SK-N-SH (cell line): ENCODE measurements around the gene MCC. TPM values are rescaled to one million over a fixed set of nuclear protein-coding genes. Genes with fewer than 3 reads are reported as not detected.

Source experiments
- CTCF ChIA-PET: fragments of 300-600, 350-600 bp; formaldehyde crosslinking; extraction: SDS; loops from one replicate; lab custom pipeline; 2021; lab: Yijun Ruan, JAX
- POLR2A ChIA-PET: fragments of 350-600 bp; sonication (Branson Sonifier 250); formaldehyde crosslinking; extraction: SDS; loops from one replicate; lab custom pipeline; 2020; ENCODE audit warnings: antibody characterized with exemption, inconsistent platforms; lab: Yijun Ruan, JAX
- DNase-seq: peaks from one replicate; pipeline ENCODE4 v3.0.0; 2012
- H2AFZ ChIP-seq: fragments of 200-600 bp; sonication (generic); 2 replicates; pipeline ENCODE4 v1.8.1; 2016; ENCODE audit warnings: antibody characterized with exemption, mild to moderate bottlenecking, low read depth
- H3F3A ChIP-seq: fragments of 200-600 bp; sonication (generic); replicated peaks from 2 replicates; pipeline ENCODE3; 2016; ENCODE audit warnings: antibody characterized with exemption, mild to moderate bottlenecking; ENCODE audit not compliant: insufficient read depth
- H3K27ac ChIP-seq, 2 experiments: fragments of 200-500 bp in 1 of 2; fragments of 200-600 bp in 1 of 2; sonication (Bioruptor generic) in 1 of 2; sonication (generic), shearing (Covaris generic) in 1 of 2; 2 replicates each; pipeline versions ENCODE4 v1.5.1 to v1.6.1; 2014 to 2016; ENCODE audit warnings: low read depth in 2 of 2, inconsistent platforms in 1 of 2, low read length in 1 of 2, mild to moderate bottlenecking in 1 of 2, mixed read lengths in 1 of 2
- H3K27me3 ChIP-seq: fragments of 200-600 bp; sonication (generic), shearing (Covaris generic); 2 replicates; pipeline ENCODE4 v1.6.1; 2016; ENCODE audit warnings: mixed run types; ENCODE audit not compliant: insufficient read depth
- H3K36me3 ChIP-seq, 2 experiments: fragments of 200-500 bp in 1 of 2; fragments of 200-600 bp in 1 of 2; sonication (Bioruptor generic) in 1 of 2; sonication (generic) in 1 of 2; replicated peaks in 1 of 2; 2 replicates each; pipeline versions ENCODE3 to v1.5.1; 2014 to 2016; ENCODE audit warnings: low read length in 1 of 2, mild to moderate bottlenecking in 1 of 2; ENCODE audit not compliant: insufficient read depth in 2 of 2, control insufficient read depth in 1 of 2
- H3K4me1 ChIP-seq, 2 experiments: fragments of 200-500 bp in 1 of 2; fragments of 200-600 bp in 1 of 2; sonication (Bioruptor generic) in 1 of 2; sonication (generic), shearing (Covaris generic) in 1 of 2; 2 replicates each; pipeline versions ENCODE4 v1.5.1 to v1.6.1; 2014 to 2016; ENCODE audit warnings: low read depth in 1 of 2, low read length in 1 of 2, mixed run types in 1 of 2; ENCODE audit not compliant: insufficient read depth in 2 of 2, control insufficient read depth in 1 of 2
- H3K4me2 ChIP-seq: fragments of 200-600 bp; sonication (generic), shearing (Covaris generic); 2 replicates; pipeline ENCODE4 v1.6.1; 2017; ENCODE audit warnings: mixed run types
- H3K4me3 ChIP-seq, 2 experiments: fragments of 200-500 bp in 1 of 2; fragments of 200-600 bp in 1 of 2; sonication (Bioruptor generic) in 1 of 2; sonication (generic), shearing (Covaris generic) in 1 of 2; 2 replicates each; pipeline versions ENCODE4 v1.5.1 to v1.8.1; 2014 to 2016; ENCODE audit warnings: low read depth in 2 of 2, inconsistent platforms in 1 of 2, low read length in 1 of 2, mild to moderate bottlenecking in 1 of 2, mixed read lengths in 1 of 2, moderate library complexity in 1 of 2
- H3K79me2 ChIP-seq: fragments of 200-600 bp; sonication (generic); 2 replicates; pipeline ENCODE4 v1.8.1; 2017; ENCODE audit warnings: mild to moderate bottlenecking; ENCODE audit not compliant: insufficient read depth
- H3K9ac ChIP-seq: fragments of 200-600 bp; sonication (generic); 2 replicates; pipeline ENCODE4 v1.6.1; 2017; ENCODE audit warnings: mixed run types
- H3K9me2 ChIP-seq: fragments of 200-600 bp; sonication (generic); 2 replicates; pipeline ENCODE4 v1.6.1; 2017; ENCODE audit warnings: mixed run types
- H3K9me3 ChIP-seq: fragments of 200-600 bp; sonication (generic); 2 replicates; pipeline ENCODE4 v1.6.1; 2017; ENCODE audit warnings: mixed run types, mild to moderate bottlenecking, moderate library complexity
- H4K20me1 ChIP-seq: fragments of 200-600 bp; sonication (generic); 2 replicates; pipeline ENCODE4 v1.6.1; 2017; ENCODE audit warnings: mild to moderate bottlenecking, mixed run types; ENCODE audit not compliant: insufficient read depth
- CTCF ChIP-seq: fragments of 200-600 bp; sonication (generic); IDR thresholded peaks from 2 replicates; pipeline ENCODE4 v1.6.1; 2017; ENCODE audit warnings: antibody characterized with exemption, mild to moderate bottlenecking, moderate library complexity
- ELF1 ChIP-seq: IDR thresholded peaks from 2 replicates; pipeline ENCODE4 v1.4.0; 2012
- EZH2phosphoT487 ChIP-seq: fragments of 200-600 bp; sonication (generic); IDR thresholded peaks from 2 replicates; pipeline ENCODE4 v1.6.1; 2017; ENCODE audit warnings: low read depth, mixed run types, mild to moderate bottlenecking, antibody characterized with exemption, moderate library complexity, borderline replicate concordance
- FOSL2 ChIP-seq: IDR thresholded peaks from 2 replicates; pipeline ENCODE4 v1.4.0; 2012; ENCODE audit warnings: low read depth, mild to moderate bottlenecking, moderate library complexity, borderline replicate concordance
- FOXJ3 ChIP-seq: sonication (generic); formaldehyde crosslinking; IDR thresholded peaks from 2 replicates; pipeline ENCODE4 v1.5.1; 2020; ENCODE audit warnings: mild to moderate bottlenecking, missing genetic modification reagents
- GATA2 ChIP-seq: sonication (generic); formaldehyde crosslinking; IDR thresholded peaks from 2 replicates; pipeline ENCODE4 v1.5.0; 2020; ENCODE audit warnings: mild to moderate bottlenecking, missing genetic modification reagents
- PBX3 ChIP-seq: IDR thresholded peaks from 2 replicates; pipeline ENCODE4; 2012
- REST ChIP-seq: IDR thresholded peaks from 2 replicates; pipeline ENCODE4 v1.6.1; 2012; ENCODE audit warnings: mild to moderate bottlenecking, low read depth, low read length, moderate library complexity
- RXRA ChIP-seq: IDR thresholded peaks from 2 replicates; pipeline ENCODE4 v1.4.0; 2012; ENCODE audit warnings: low read depth, mild to moderate bottlenecking, borderline replicate concordance
- TAF1 ChIP-seq: IDR thresholded peaks from 2 replicates; pipeline ENCODE4 v1.6.1; 2012; ENCODE audit warnings: low read depth, mild to moderate bottlenecking, low read length, moderate library complexity, borderline replicate concordance
- TCF12 ChIP-seq: IDR thresholded peaks from 2 replicates; pipeline ENCODE4 v1.4.0; 2012
- USF1 ChIP-seq: IDR thresholded peaks from 2 replicates; pipeline ENCODE4 v1.4.0; 2012; ENCODE audit warnings: low read depth, borderline replicate concordance
- WGBS: methylation state at CpG from one replicate; pipeline ENCODE4 v1.1.6; 2017; ENCODE audit warnings: low lambda C conversion rate; 5-methylcytosine and 5-hydroxymethylcytosine counted together
- polyA plus RNA-seq, 3 experiments: library from polyadenylated mRNA; depleted of rRNA; stranded (reverse); fragments of >200 nt; gene quantifications; 2 replicates each; pipeline ENCODE4 v1.2.3, GENCODE V29; 2012

MCC gene
- polyA plus RNA-seq, 1 of the 3 experiments (the other 2 are of a cell fraction): 3.6 TPM

GRCh38 chr5:113505181-113505580 lies 16.9 kb upstream of the MCC start:
- CTCF ChIA-PET: interaction anchor here (1.0 to 1.8 kb wide), 2 partner anchors 168 to 510 kb away, joined by 3 to 5 read pairs; no protein-coding TSS in a partner anchor
- DNase-seq: no peak

GRCh38 chr5:113503146-113503545 lies 14.9 kb upstream of the MCC start:
- Histone ChIP-seq H3K36me3 (no peaks in the 10 kb centered on the region), H3K79me2 (no peaks in the 10 kb centered on the region), H3K9ac (no peak overlapping the region), H2AFZ (no peak overlapping the region), H3K27ac (no peak overlapping the region), H3K4me2 (no peak overlapping the region), H4K20me1 (no peaks in the 10 kb centered on the region), H3K27me3 (no peaks in the 10 kb centered on the region), H3K4me1 (no peaks in the 10 kb centered on the region), H3F3A (peaks cover 3% of the 10 kb centered on the region), H3K4me3 (no peak overlapping the region), H3K9me3 (no peaks in the 10 kb centered on the region), H3K9me2 (no peaks in the 10 kb centered on the region)
- WGBS: 100% methylated on average over 1 of the region's 1 CpG
- ChIA-PET CTCF (interaction anchor here (1.1 to 2.1 kb wide), 5 partner anchors 7 to 507 kb away, joined by 3 to 6 read pairs (median 4); no protein-coding TSS in a partner anchor), POLR2A (no interaction called here)
- TF ChIP-seq ELF1: no peak
- no peak for TF ChIP-seq USF1
- no peak for TF ChIP-seq EZH2phosphoT487
- no peak for TF ChIP-seq FOXJ3 (CRISPR knock-in tag)
- TF ChIP-seq CTCF: no peak
- TF ChIP-seq REST: no peak
- TF ChIP-seq RXRA: no peak
- no peak for TF ChIP-seq TCF12
- no peak for DNase-seq

More at GRCh38 chr5:113505181-113505580, 16.9 kb upstream of the MCC start:
- POLR2A ChIA-PET: no interaction called here
- no peak overlapping the region; a peak in 1 of 4 replicates for H3K27ac ChIP-seq
- H3K36me3 ChIP-seq: no peaks in the 10 kb centered on the region
- H3F3A ChIP-seq: peaks cover 3% of the 10 kb centered on the region
- 28% methylated on average over 5 of the region's 5 CpGs for WGBS
- H3K9me2 ChIP-seq: no peaks in the 10 kb centered on the region
- TF ChIP-seq FOSL2: peak; percentile 37; the same call in 1 of the 2 replicates
- no peak for TF ChIP-seq CTCF
- TF ChIP-seq PBX3: peak; percentile 67
- peak; percentile 32; the same call in 1 of the 2 replicates for TF ChIP-seq GATA2 (CRISPR knock-in tag)
- no peak for TF ChIP-seq TAF1
- peak; percentile 47 for TF ChIP-seq TCF12
- H3K4me3 ChIP-seq: no peak overlapping the region
- no peak overlapping the region for H3K9ac ChIP-seq
- no peak overlapping the region for H3K4me2 ChIP-seq
- no peaks in the 10 kb centered on the region; the same call in 1 of the 2 replicates for H3K27me3 ChIP-seq
- H3K9me3 ChIP-seq: no peaks in the 10 kb centered on the region
- no peaks in the 10 kb centered on the region for H4K20me1 ChIP-seq
- H3K79me2 ChIP-seq: no peaks in the 10 kb centered on the region
- H3K4me1 ChIP-seq: no peaks in the 10 kb centered on the region
- peak overlapping the region; percentile 38; the same call in 1 of the 2 replicates for H2AFZ ChIP-seq
